Tibial nerve (tissue), 4 donors: ENCODE measurements around the gene PRR11. TPM values are rescaled to one million over a fixed set of nuclear protein-coding genes. Genes with fewer than 3 reads are reported as not detected.

Experiments
- DNase-seq, 2 donors: peaks; one replicate each; pipeline ENCODE4 v3.0.0-alpha.2; 2019; ENCODE audit warnings: low spot score in 2 of 2
- H3K27ac ChIP-seq, 4 donors: fragments of 200-600 bp; sonication (generic) in 3 of 4; one replicate each; pipeline ENCODE4 v1.5.1; 2017 to 2019; ENCODE audit warnings: mild to moderate bottlenecking in 1 of 4
- H3K27me3 ChIP-seq, 2 donors: fragments of 200-600 bp; sonication (generic) in 1 of 2; one replicate each; pipeline versions ENCODE4 v1.5.1 to v1.6.0; 2017 to 2019
- H3K36me3 ChIP-seq, 3 donors: fragments of 200-600 bp; sonication (generic); one replicate each; pipeline ENCODE4 v1.5.1; 2018 to 2019
- H3K4me1 ChIP-seq, 4 donors: fragments of 200-600 bp; sonication (generic) in 3 of 4; one replicate each; pipeline ENCODE4 v1.5.1; 2017 to 2019
- H3K4me3 ChIP-seq, 4 donors: fragments of 200-600 bp; sonication (generic) in 3 of 4; one replicate each; pipeline ENCODE4 v1.5.1; 2017 to 2019; ENCODE audit warnings: mild to moderate bottlenecking in 1 of 4, moderate library complexity in 1 of 4
- H3K9me3 ChIP-seq, 4 donors: fragments of 200-600 bp; sonication (generic) in 3 of 4; one replicate each; pipeline ENCODE4 v1.5.1; 2017 to 2019
- CTCF ChIP-seq, 5 experiments: fragments of 200-600 bp in 3 of 5; fragments of 450-650 bp in 2 of 5; sonication (generic) in 3 of 5; IDR thresholded peaks; one replicate each; pipeline ENCODE4 v1.5.1; 2016 to 2019; ENCODE audit warnings: antibody characterized with exemption in 5 of 5, mild to moderate bottlenecking in 3 of 5, moderate library complexity in 2 of 5
- EP300 ChIP-seq, 2 donors: sonication (generic); formaldehyde crosslinking; IDR thresholded peaks; one replicate each; pipeline ENCODE4 v1.6.1; 2017; ENCODE audit warnings: antibody characterized with exemption in 2 of 2, mild to moderate bottlenecking in 1 of 2
- POLR2A ChIP-seq, 2 donors: fragments of 450-650 bp; IDR thresholded peaks; one replicate each; pipeline ENCODE4 v1.6.1; 2017; ENCODE audit warnings: antibody characterized with exemption in 2 of 2, mild to moderate bottlenecking in 2 of 2, moderate library complexity in 2 of 2
- WGBS, 2 donors: methylation state at CpG; one replicate each; pipeline ENCODE4 v1.1.5; 2018; 5-methylcytosine and 5-hydroxymethylcytosine counted together
- small RNA-seq: library from RNA; depleted of rRNA; stranded (forward); fragments of <200 nt; gene quantifications from one replicate; pipeline ENCODE3, GENCODE V24; 2016
- total RNA-seq, 4 donors: library from RNA; depleted of rRNA; stranded (reverse); fragments of >200 nt; gene quantifications; one replicate each; pipeline ENCODE4 v1.1.0, GENCODE V29; 2016

PRR11 gene
- total RNA-seq, 4 donors from 2014 or later = 0.66 to 44.4 (median 0.84) TPM

GRCh38 chr17:59238906-59239305, 83.4 kb downstream of the PRR11 start:
- Histone ChIP-seq H3K27me3 (no peaks in the 10 kb centered on the region), H3K9me3 (no peaks in the 10 kb centered on the region), H3K4me1 (no peaks in the 10 kb centered on the region), H3K36me3 (no peaks in the 10 kb centered on the region), H3K4me3 (no peak overlapping the region), H3K27ac (no peak overlapping the region)
- 75 to 79% methylated on average over 2 of the region's 2 CpGs for WGBS, 2 donors
- no peak for DNase-seq
- no peak for TF ChIP-seq CTCF (IDR thresholded peaks at IDR 0.05)
- no peak for TF ChIP-seq EP300 (IDR thresholded peaks at IDR 0.05)
- TF ChIP-seq POLR2A (IDR thresholded peaks at IDR 0.05) = no peak

DNA sequence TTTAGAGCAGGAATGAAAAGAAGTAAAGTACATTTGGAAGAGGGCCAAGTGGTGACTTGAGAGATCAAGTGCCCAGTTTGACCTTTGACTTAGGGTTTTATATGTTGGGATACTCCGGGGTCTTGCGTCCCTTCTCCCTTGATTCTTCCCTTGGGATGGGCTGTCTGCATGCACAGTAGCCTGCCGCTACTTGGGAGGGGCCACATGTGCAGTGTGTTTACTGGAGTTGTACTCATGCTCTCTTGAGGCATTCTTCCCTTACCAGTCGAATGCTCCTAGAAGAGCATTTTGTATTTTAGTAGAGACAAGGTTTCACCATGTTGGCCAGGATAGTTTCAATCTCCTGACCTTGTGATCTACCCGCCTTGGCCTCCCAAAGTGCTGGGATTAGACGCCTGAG, 88.5 kb downstream of the PRR11 start:
- no peaks in the 10 kb centered on the region for H3K9me3 ChIP-seq
- no peak overlapping the region for H3K4me3 ChIP-seq
- 70 to 80% methylated on average over 6 of the region's 6 CpGs for WGBS, 2 donors
- peaks cover 0 to 20% (median 0%) of the 10 kb centered on the region in 3 donors for H3K36me3 ChIP-seq
- H3K4me1 ChIP-seq = no peaks in the 10 kb centered on the region
- TF ChIP-seq EP300 (IDR thresholded peaks at IDR 0.05) (no peak), POLR2A (IDR thresholded peaks at IDR 0.05) (no peak), CTCF (IDR thresholded peaks at IDR 0.05) (no peak)
- H3K27me3 ChIP-seq = no peaks in the 10 kb centered on the region
- DNase-seq = no peak
- no peak overlapping the region for H3K27ac ChIP-seq

Small RNA genes within 50 kb of the gene (small RNA-seq; reads per million reads assigned to genes)
- gene MIR301A (1.5 reads per million, percentile 46 among the genes with 10 or more reads in this experiment), gene MIR454 (2.3 reads per million, percentile 67 among the genes with 10 or more reads in this experiment), gene RNU2-58P (not detected)

Other genes starting within 250 kb of the PRR11 start
- 10 to 100 TPM; 18.2 to 25.8 (median 21.7) TPM for gene TRIM37, start 48.9 kb upstream of the PRR11 start, total RNA-seq
- gene SKA2, start 560 bp upstream of the PRR11 start, total RNA-seq = 10 to 100 TPM; 11.7 to 57.5 (median 39.7) TPM
- gene SMG8, start 54.3 kb downstream of the PRR11 start, total RNA-seq = 10 to 100 TPM in 3 of 4 donors, 1 to 10 TPM in 1; 6.9 to 11.8 (median 11.7) TPM
- 10 to 100 TPM in 1 of 4 donors, 1 to 10 TPM in 3; 1.5 to 10.7 (median 3.4) TPM for gene GDPD1, start 64.8 kb downstream of the PRR11 start, total RNA-seq
- 10 to 100 TPM; 33.6 to 59.9 (median 48.7) TPM for gene YPEL2, start 175.9 kb downstream of the PRR11 start, total RNA-seq